ENCODE data around the gene SCAMP2. TPM values are rescaled to one million over a fixed set of nuclear protein-coding genes. Genes with fewer than 3 reads are reported as not detected.

The SCAMP2 gene
- total RNA-seq, 3 donors from 2014 or later: 49.5 to 71.4 (median 69.4) TPM

- TF ChIP-seq POLR2A (IDR thresholded peaks at IDR 0.05): no peak
- TF ChIP-seq CTCF (IDR thresholded peaks at IDR 0.05): no peak
- no peak for TF ChIP-seq POLR2AphosphoS5 (IDR thresholded peaks at IDR 0.05)
- no peaks in the 10 kb centered on the region for H3K27me3 ChIP-seq
- no peaks in the 10 kb centered on the region for H3K36me3 ChIP-seq
- DNase-seq (ENCODE audit: low spot score in 2 of 2): no peak
- no peaks in the 10 kb centered on the region for H3K9me3 ChIP-seq
- H3K4me1 ChIP-seq: peaks cover 0 to 12% of the 10 kb centered on the region in 2 donors
- no peak overlapping the region for H3K4me3 ChIP-seq
- intact Hi-C loops (cut with DNase I; ENCODE audit: low total_unique reads): no loop called here
- no peak overlapping the region for H3K27ac ChIP-seq
Measured at GRCh38 chr15:74838137-74838516, 35.0 kb downstream of the SCAMP2 start.

GRCh38 chr15:74837482-74838136 is 35.6 kb downstream of the SCAMP2 start:
- intact Hi-C loops (cut with DNase I; ENCODE audit: low total_unique reads): no loop called here
- H3K36me3 ChIP-seq: no peaks in the 10 kb centered on the region
- TF ChIP-seq CTCF (IDR thresholded peaks at IDR 0.05) (no peak), POLR2A (IDR thresholded peaks at IDR 0.05) (no peak), POLR2AphosphoS5 (IDR thresholded peaks at IDR 0.05) (no peak)

GRCh38 chr15:74836846-74837245 is 36.3 kb downstream of the SCAMP2 start:
- no peak for DNase-seq (ENCODE audit: low spot score in 2 of 2)
- intact Hi-C loops (cut with DNase I; ENCODE audit: low total_unique reads): no loop called here
- Histone ChIP-seq H3K36me3 (no peaks in the 10 kb centered on the region), H3K27ac (no peak overlapping the region), H3K4me1 (peaks cover 0 to 5% of the 10 kb centered on the region in 2 donors), H3K4me3 (no peak overlapping the region), H3K9me3 (no peaks in the 10 kb centered on the region), H3K27me3 (no peaks in the 10 kb centered on the region)
- no peak for TF ChIP-seq POLR2A (IDR thresholded peaks at IDR 0.05)
- no peak for TF ChIP-seq CTCF (IDR thresholded peaks at IDR 0.05)
- TF ChIP-seq POLR2AphosphoS5 (IDR thresholded peaks at IDR 0.05): no peak

More at GRCh38 chr15:74837482-74838136, 35.6 kb downstream of the SCAMP2 start:
- Histone ChIP-seq H3K27ac (no peak overlapping the region), H3K4me3 (no peak overlapping the region), H3K4me1 (peaks cover 0 to 12% of the 10 kb centered on the region in 2 donors), H3K9me3 (no peaks in the 10 kb centered on the region), H3K27me3 (no peaks in the 10 kb centered on the region)
- no peak for DNase-seq (ENCODE audit: low spot score in 2 of 2)

DNA sequence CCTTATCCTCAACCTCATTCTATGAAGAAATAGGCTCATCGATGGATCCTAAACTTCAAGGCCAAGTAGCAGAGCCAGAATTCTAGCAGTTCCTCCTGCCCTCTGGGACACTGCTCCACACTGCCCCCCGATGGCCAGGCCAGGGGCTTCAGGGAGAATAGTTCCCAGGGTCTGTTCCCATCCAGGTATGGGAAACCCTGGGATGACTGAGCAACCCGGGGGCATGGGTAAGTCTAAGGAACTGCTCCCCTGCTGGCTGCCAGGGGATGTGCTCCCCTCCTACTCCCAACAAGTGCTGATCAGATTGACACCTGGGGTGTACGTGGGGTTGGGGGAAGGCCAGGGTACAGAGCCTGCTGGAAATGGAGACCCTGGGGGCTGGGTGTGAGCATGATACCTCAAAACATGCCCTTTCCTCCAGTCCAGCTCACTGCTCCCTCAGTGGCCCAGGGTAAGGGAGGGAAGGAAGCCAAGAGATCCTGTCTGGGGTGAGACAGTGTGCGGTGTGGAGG is 37.8 kb downstream of the SCAMP2 start:
- Histone ChIP-seq H3K4me3 (no peak overlapping the region), H3K9me3 (no peaks in the 10 kb centered on the region), H3K4me1 (no peaks in the 10 kb centered on the region), H3K36me3 (no peaks in the 10 kb centered on the region), H3K27me3 (no peaks in the 10 kb centered on the region), H3K27ac (no peak overlapping the region)
- TF ChIP-seq CTCF (IDR thresholded peaks at IDR 0.05) (peak; percentile 43 to 63 (median 57)), POLR2A (IDR thresholded peaks at IDR 0.05) (no peak)
- DNase-seq (ENCODE audit: low spot score in 2 of 2): no peak
- intact Hi-C loops (cut with DNase I; ENCODE audit: low total_unique reads): no loop called here

GRCh38 chr15:74833376-74834107 is 39.6 kb downstream of the SCAMP2 start:
- Histone ChIP-seq H3K9me3 (no peaks in the 10 kb centered on the region), H3K27ac (no peak overlapping the region), H3K27me3 (peaks cover 0 to 6% of the 10 kb centered on the region in 2 donors), H3K36me3 (no peaks in the 10 kb centered on the region), H3K4me3 (no peak overlapping the region), H3K4me1 (no peaks in the 10 kb centered on the region)
- no peak for TF ChIP-seq POLR2A (IDR thresholded peaks at IDR 0.05)
- no peak for TF ChIP-seq CTCF (IDR thresholded peaks at IDR 0.05)
- no peak for TF ChIP-seq POLR2AphosphoS5 (IDR thresholded peaks at IDR 0.05)
- intact Hi-C loops (cut with DNase I; ENCODE audit: low total_unique reads): no loop called here
- no peak for DNase-seq (ENCODE audit: low spot score in 2 of 2)
